GM11168 (cell line): Measurements from ENCODE around the gene TBX18.

Experiments used
- in situ Hi-C: fragments of 300-500 bp; cut with MboI; formaldehyde crosslinking; loops from one replicate; pipeline ENCODE4 v1.12.0; 2022; ENCODE audit warnings: low sequenced_read_pairs; ENCODE audit not compliant: unreplicated experiment

The TBX18 gene

GRCh38 chr6:84638286-84638685, 126.1 kb downstream of the TBX18 start:
- in situ Hi-C loops: no loop called here
